ENCODE data around the gene DCTPP1.

- TF ChIP-seq MXI1 (IDR thresholded peaks at IDR 0.05; ENCODE audit: borderline replicate concordance, low read depth, low read length), result no peak
- TF ChIP-seq CTCF (conservative IDR thresholded peaks at IDR 0.05; ENCODE audit: low read depth, low read length), result no peak
- TF ChIP-seq POLR2A (IDR thresholded peaks at IDR 0.05; ENCODE audit: low read depth, low read length), result no peak
- no peak for TF ChIP-seq USF2 (IDR thresholded peaks at IDR 0.05; ENCODE audit: low read depth, low read length)
- no peak for TF ChIP-seq FOS (IDR thresholded peaks at IDR 0.05; ENCODE audit: low read depth, low read length)
- no peak for TF ChIP-seq CEBPB (IDR thresholded peaks at IDR 0.05; ENCODE audit: low read depth, low read length)
- TF ChIP-seq ELK1 (IDR thresholded peaks at IDR 0.05; ENCODE audit: borderline replicate concordance, low read depth, low read length), result no peak
- TF ChIP-seq CHD1 (IDR thresholded peaks at IDR 0.05; ENCODE audit: low read depth, low read length), result no peak
- TF ChIP-seq BHLHE40 (IDR thresholded peaks at IDR 0.05; ENCODE audit: low read depth, low read length), result no peak
- TF ChIP-seq RCOR1 (IDR thresholded peaks at IDR 0.05; ENCODE audit: insufficient replicate concordance, low read length), result no peak
- TF ChIP-seq MAFK (IDR thresholded peaks at IDR 0.05; ENCODE audit: low read depth, low read length), result no peak
These were observed 16.6 kb downstream of the DCTPP1 start for GRCh38 chr16:30413112-30413806.
